ENCODE measurements around the gene METTL15.

DNA sequence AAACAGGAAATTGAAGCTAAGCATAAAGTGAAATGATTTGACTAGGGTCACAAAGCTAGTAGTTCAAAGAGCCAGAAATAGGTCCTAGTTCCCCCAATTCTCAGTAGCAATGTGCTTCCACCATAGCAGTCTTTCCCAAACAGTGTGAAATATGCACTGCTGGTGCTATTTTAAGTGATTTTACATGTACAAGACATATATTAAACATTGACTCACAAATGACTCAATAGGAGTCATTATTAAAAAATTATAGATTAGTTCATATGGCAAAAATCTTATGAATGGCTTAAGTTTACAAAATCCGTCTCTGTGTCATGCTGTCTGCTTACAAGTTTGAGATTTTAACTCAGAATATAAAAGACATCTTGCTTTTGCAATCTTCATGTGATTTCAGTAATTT lies 21.6 kb upstream of the METTL15 start:
- TF ChIP-seq POLR2A (IDR thresholded peaks at IDR 0.05; ENCODE audit: low read length) (no peak), GATA1 (IDR thresholded peaks at IDR 0.05; ENCODE audit: low read depth, low read length) (no peak)
